ENCODE data around the gene RBM4. TPM values are rescaled to one million over a fixed set of nuclear protein-coding genes. Genes with fewer than 3 reads are reported as not detected.
"Not testable (repeated sequence)": the region's sequence is repeated elsewhere in the genome, so short reads cannot be mapped to it uniquely, and the experiment has no call there.

RBM4 gene
- total RNA-seq, 4 donors from 2014 or later, result 32.4 to 146 (median 94.8) TPM

DNA sequence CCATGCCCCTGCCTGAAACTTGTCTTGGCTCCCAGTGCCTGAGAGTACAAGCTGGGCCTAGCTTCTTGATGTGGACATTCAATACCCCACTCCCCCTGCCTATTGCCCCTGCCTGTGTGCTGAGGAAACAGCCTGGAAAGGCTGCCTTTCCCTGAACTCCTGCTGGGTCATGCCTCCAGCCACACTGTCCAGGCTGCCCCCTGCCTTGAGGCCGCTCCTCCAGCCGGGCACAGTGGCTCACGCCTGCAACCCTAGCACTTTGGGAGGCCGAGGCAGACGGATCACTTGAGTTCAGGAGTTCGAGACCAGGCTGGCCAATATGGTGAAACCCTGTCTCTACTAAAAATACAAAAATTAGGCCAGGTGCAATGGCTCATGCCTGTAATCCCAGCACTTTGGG is 35.4 kb upstream of the RBM4 start:
- H3K36me3 ChIP-seq, result no peaks in the 10 kb centered on the region
- H3K9me3 ChIP-seq, result no peaks in the 10 kb centered on the region
- no peak for TF ChIP-seq POLR2A (IDR thresholded peaks at IDR 0.05)
- TF ChIP-seq, protein P1, sequence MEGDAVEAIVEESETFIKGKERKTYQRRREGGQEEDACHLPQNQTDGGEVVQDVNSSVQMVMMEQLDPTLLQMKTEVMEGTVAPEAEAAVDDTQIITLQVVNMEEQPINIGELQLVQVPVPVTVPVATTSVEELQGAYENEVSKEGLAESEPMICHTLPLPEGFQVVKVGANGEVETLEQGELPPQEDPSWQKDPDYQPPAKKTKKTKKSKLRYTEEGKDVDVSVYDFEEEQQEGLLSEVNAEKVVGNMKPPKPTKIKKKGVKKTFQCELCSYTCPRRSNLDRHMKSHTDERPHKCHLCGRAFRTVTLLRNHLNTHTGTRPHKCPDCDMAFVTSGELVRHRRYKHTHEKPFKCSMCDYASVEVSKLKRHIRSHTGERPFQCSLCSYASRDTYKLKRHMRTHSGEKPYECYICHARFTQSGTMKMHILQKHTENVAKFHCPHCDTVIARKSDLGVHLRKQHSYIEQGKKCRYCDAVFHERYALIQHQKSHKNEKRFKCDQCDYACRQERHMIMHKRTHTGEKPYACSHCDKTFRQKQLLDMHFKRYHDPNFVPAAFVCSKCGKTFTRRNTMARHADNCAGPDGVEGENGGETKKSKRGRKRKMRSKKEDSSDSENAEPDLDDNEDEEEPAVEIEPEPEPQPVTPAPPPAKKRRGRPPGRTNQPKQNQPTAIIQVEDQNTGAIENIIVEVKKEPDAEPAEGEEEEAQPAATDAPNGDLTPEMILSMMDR (IDR thresholded peaks at IDR 0.05), result no peak
- DNase-seq, result no peak
- H3K27me3 ChIP-seq, result no peaks in the 10 kb centered on the region
- peaks cover 0 to 4% of the 10 kb centered on the region in 2 donors for H3K4me1 ChIP-seq
- no peak overlapping the region for H3K27ac ChIP-seq
- intact Hi-C loops (cut with DNase I; ENCODE audit: low total_unique reads), result no loop called here
- no peak overlapping the region for H3K4me3 ChIP-seq

DNA sequence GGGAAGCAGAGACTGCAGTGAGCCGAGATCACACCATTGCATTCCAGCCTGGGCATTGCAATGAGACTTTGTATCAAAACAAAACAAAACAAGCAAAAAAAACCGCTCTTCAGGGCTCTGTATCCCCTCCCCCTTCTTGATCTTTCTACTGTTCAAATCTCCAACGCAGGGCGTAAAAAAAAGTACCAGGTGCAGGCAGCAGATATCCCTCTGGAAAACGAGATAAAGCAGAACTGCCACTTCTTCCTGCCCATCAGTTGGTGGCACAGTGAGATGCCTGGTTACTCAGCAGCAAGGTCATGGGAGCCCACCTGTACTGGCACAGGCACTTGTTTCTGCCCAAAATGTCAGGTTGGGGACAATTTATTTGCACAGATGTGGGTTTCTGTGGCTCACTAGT is 34.3 kb upstream of the RBM4 start:
- DNase-seq, result no peak
- no peak overlapping the region for H3K27ac ChIP-seq
- intact Hi-C loops (cut with DNase I; ENCODE audit: low total_unique reads), result no loop called here
- H3K9me3 ChIP-seq, result no peaks in the 10 kb centered on the region
- H3K4me1 ChIP-seq, result peaks cover 0 to 4% of the 10 kb centered on the region in 2 donors
- H3K36me3 ChIP-seq, result no peaks in the 10 kb centered on the region
- no peak overlapping the region for H3K4me3 ChIP-seq
- TF ChIP-seq, protein P1 (IDR thresholded peaks at IDR 0.05), result no peak
- no peak for TF ChIP-seq POLR2A (IDR thresholded peaks at IDR 0.05)
- H3K27me3 ChIP-seq, result no peaks in the 10 kb centered on the region

DNA sequence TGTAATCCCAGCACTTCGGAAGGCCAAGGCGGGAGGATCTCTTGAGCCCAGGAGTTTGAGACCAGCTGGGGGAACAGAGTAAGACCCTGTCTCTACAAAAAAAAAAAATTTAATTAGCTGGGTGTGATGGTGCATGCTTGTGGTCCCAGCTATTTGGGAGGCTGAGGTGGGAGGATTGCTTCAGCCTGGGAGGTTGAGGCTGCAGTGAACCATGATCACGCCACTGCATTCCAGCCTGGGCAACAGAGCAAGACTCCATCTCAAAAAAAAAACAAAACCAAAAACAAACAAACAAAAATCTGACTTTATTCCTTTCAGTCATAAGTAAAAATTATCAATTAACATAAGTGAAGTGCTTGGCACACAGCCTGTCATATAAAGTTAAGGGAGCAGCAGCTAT is 31.9 kb upstream of the RBM4 start:
- H3K36me3 ChIP-seq; DNase-seq; intact Hi-C loops (cut with DNase I; ENCODE audit: low total_unique reads): not testable (repeated sequence)

DNA sequence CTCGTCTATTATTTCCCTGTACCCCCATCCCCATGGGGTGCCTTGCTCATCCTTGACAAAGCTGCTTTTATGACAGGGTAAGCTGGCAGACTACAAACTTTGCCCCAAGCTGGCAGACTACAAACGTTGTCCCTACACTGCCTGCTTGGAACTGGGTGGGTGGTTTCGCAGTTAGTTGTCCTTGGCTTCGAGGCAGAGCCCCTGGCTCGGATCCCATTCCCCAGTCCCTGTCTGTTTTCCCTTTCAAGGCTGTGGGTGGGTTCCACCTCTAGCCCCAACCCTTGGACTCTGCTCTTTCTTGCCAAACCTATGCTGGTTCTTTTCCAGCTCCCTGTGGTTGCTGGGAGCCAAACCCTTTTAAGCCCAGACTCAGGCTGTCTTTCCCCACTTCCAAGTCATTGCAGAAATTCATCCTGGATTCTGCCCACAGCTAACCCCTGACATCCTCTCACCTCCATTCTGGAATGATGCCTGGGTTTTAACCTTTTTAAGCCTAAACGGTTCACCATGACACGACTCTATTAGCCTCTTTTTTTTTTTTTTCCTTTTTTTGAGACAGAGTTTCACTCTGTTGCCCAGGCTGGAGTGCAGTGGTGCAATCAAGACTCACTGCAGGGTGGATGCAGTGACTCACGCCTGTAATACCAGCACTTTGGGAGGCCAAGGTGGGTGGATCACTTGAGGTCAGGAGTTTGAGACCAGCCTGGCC is 31.2 kb upstream of the RBM4 start:
- no peaks in the 10 kb centered on the region for H3K9me3 ChIP-seq
- no peaks in the 10 kb centered on the region for H3K36me3 ChIP-seq
- H3K27me3 ChIP-seq, result no peaks in the 10 kb centered on the region
- peak overlapping the region; percentile 23 to 73 for H3K27ac ChIP-seq
- H3K4me1 ChIP-seq, result peaks cover 0 to 4% of the 10 kb centered on the region in 2 donors
- TF ChIP-seq POLR2A (IDR thresholded peaks at IDR 0.05), result no peak
- TF ChIP-seq, protein P1 (IDR thresholded peaks at IDR 0.05), result no peak
- H3K4me3 ChIP-seq, result no peak overlapping the region
- intact Hi-C loops (cut with DNase I; ENCODE audit: low total_unique reads), result no loop called here
- peak; percentile 67 to 74 for DNase-seq

More for the DNA sequence above, 31.9 kb upstream of the RBM4 start:
- peak overlapping the region; percentile 23 to 73 for H3K27ac ChIP-seq
- not testable (repeated sequence) for H3K4me1 ChIP-seq, H3K9me3 ChIP-seq, H3K27me3 ChIP-seq, H3K4me3 ChIP-seq

DNA sequence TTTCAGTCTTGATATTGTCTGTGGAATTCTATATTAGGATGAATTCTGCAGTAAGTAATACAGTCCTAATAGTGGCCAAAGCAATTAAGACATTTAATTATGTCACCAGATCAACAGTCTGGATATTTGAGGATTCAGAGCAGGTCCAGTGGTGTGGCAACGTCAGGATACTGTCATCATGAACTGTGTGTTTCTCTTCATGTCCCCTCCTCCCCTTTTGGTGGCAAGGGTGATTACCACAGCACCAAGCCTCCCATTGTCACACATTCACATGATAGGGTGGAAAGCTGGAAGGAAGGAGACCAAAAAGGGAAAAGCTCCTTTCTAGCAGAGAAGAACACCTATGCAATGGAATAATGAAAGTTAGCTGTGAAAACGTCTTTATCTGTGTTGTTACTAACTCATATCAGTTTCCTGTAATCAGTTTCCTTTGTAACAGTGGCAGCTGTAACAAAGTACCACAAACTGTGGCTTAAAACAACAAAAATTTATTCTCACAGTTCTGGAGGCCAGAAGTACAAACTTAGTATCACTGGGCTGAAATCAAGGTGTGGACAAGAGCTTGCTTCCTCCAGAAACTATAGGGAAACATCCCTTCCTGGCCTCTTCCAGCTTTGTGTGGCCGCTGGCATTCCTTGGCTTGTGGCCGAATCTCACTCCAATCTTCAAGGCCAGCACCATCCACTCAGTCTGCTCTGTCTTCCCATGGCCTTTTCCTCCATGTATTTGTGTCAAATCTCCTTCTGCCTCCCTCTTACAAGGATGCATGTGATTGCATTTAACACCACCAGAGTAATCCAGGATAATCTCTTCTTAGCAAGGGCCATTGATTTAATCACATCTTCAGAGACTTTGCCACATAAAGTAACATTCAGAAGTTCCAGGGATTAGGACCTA is 28.5 kb upstream of the RBM4 start:
- Histone ChIP-seq H3K27me3 (no peaks in the 10 kb centered on the region), H3K4me3 (no peak overlapping the region), H3K9me3 (no peaks in the 10 kb centered on the region), H3K27ac (no peak overlapping the region), H3K36me3 (no peaks in the 10 kb centered on the region), H3K4me1 (peaks cover 0 to 4% of the 10 kb centered on the region in 2 donors)
- intact Hi-C loops (cut with DNase I; ENCODE audit: low total_unique reads), result no loop called here
- no peak for DNase-seq
- TF ChIP-seq, protein P1 (IDR thresholded peaks at IDR 0.05), result no peak
- TF ChIP-seq POLR2A (IDR thresholded peaks at IDR 0.05), result no peak
